Astrocyte (in vitro differentiated cells and primary cell): Measurements from ENCODE around the gene PAPPA2. TPM values are rescaled to one million over a fixed set of nuclear protein-coding genes. Genes with fewer than 3 reads are reported as not detected.

Source experiments
- DNase-seq: peaks from one replicate; pipeline ENCODE4 v3.0.0-alpha.2; 2010; ENCODE audit warnings: low read depth
- FAIRE-seq: peaks from 2 replicates; lab custom pipeline; 2011; peaks lifted over from hg19 to GRCh38; lab: Jason Lieb, UNC
- H2AFZ ChIP-seq: 2 replicates; pipeline ENCODE4 v1.6.0; 2012; ENCODE audit warnings: low read depth, low read length, inconsistent platforms
- H3K27ac ChIP-seq: 2 replicates; pipeline ENCODE4 v1.5.1; 2011; ENCODE audit warnings: low read depth, low read length, inconsistent platforms
- H3K27me3 ChIP-seq: 2 replicates; pipeline ENCODE4 v1.6.0; 2011; ENCODE audit warnings: low read length, inconsistent platforms; ENCODE audit not compliant: insufficient read depth
- H3K36me3 ChIP-seq: 2 replicates; pipeline ENCODE4 v1.5.1; 2011; ENCODE audit warnings: low read length, inconsistent platforms; ENCODE audit not compliant: insufficient read depth
- H3K4me1 ChIP-seq: 2 replicates; pipeline ENCODE4 v1.5.1; 2011; ENCODE audit warnings: low read length, inconsistent platforms; ENCODE audit not compliant: insufficient read depth
- H3K4me2 ChIP-seq: 2 replicates; pipeline ENCODE4 v1.6.0; 2012; ENCODE audit warnings: low read length, inconsistent platforms
- H3K4me3 ChIP-seq: 2 replicates; pipeline ENCODE4 v1.5.1; 2011; ENCODE audit warnings: low read depth, mild to moderate bottlenecking, low read length, inconsistent platforms; ENCODE audit not compliant: insufficient read depth
- H3K79me2 ChIP-seq: 2 replicates; pipeline ENCODE4 v1.6.0; 2012; ENCODE audit warnings: mild to moderate bottlenecking, low read length, inconsistent platforms; ENCODE audit not compliant: insufficient read depth
- H3K9ac ChIP-seq: 2 replicates; pipeline ENCODE4 v1.6.0; 2012; ENCODE audit warnings: mild to moderate bottlenecking, low read length, inconsistent platforms
- H3K9me3 ChIP-seq: 2 replicates; pipeline ENCODE4 v1.5.1; 2012; ENCODE audit warnings: low read depth, mild to moderate bottlenecking, low read length, inconsistent platforms; ENCODE audit not compliant: insufficient read depth
- H4K20me1 ChIP-seq: 2 replicates; pipeline ENCODE4 v1.6.0; 2012; ENCODE audit warnings: low read length, inconsistent platforms; ENCODE audit not compliant: insufficient read depth
- H3K27ac Mint-ChIP-seq: one replicate; pipeline ENCODE4 v1.8.0; 2021; ENCODE audit warnings: mild to moderate bottlenecking, mixed read lengths; ENCODE audit not compliant: unreplicated experiment
- H3K27me3 Mint-ChIP-seq: one replicate; pipeline ENCODE4 v1.8.0; 2021; ENCODE audit warnings: low read depth, mixed read lengths; ENCODE audit not compliant: unreplicated experiment
- H3K36me3 Mint-ChIP-seq: one replicate; pipeline ENCODE4 v1.8.0; 2021; ENCODE audit warnings: low read depth, mixed read lengths; ENCODE audit not compliant: unreplicated experiment
- H3K4me1 Mint-ChIP-seq: one replicate; pipeline ENCODE4 v1.8.0; 2021; ENCODE audit warnings: low read depth, mixed read lengths; ENCODE audit not compliant: unreplicated experiment
- H3K4me3 Mint-ChIP-seq: one replicate; pipeline ENCODE4 v1.8.0; 2021; ENCODE audit warnings: mild to moderate bottlenecking, moderate library complexity, mixed read lengths; ENCODE audit not compliant: unreplicated experiment
- H3K9me3 Mint-ChIP-seq: one replicate; pipeline ENCODE4 v1.8.0; 2021; ENCODE audit warnings: mild to moderate bottlenecking, mixed read lengths; ENCODE audit not compliant: unreplicated experiment
- CTCF ChIP-seq: IDR thresholded peaks from 2 replicates; pipeline ENCODE4 v1.5.1; 2011; ENCODE audit warnings: low read depth, mild to moderate bottlenecking, inconsistent platforms, low read length, moderate library complexity; ENCODE audit not compliant: insufficient read depth
- EZH2 ChIP-seq: IDR thresholded peaks from 2 replicates; pipeline ENCODE4 v1.6.1; 2012; ENCODE audit warnings: mild to moderate bottlenecking, low read length, inconsistent platforms; ENCODE audit not compliant: insufficient read depth
- total RNA-seq: library from RNA; stranded (reverse); gene quantifications from 2 replicates; pipeline ENCODE4 v1.2.1, GENCODE V29; 2021

The PAPPA2 gene
- total RNA-seq, 1 donor from 2014 or later, result 19.0 TPM

- Mint-ChIP-seq H3K4me1 (peaks cover 5% of the 10 kb centered on the region), H3K27ac (no peak overlapping the region), H3K4me3 (no peak overlapping the region), H3K36me3 (no peaks in the 10 kb centered on the region), H3K27me3 (peaks cover 4% of the 10 kb centered on the region), H3K9me3 (no peaks in the 10 kb centered on the region)
- no peak for FAIRE-seq
- Histone ChIP-seq H2AFZ (no peak overlapping the region), H4K20me1 (no peaks in the 10 kb centered on the region), H3K36me3 (no peaks in the 10 kb centered on the region), H3K9me3 (no peaks in the 10 kb centered on the region), H3K27ac (no peak overlapping the region), H3K27me3 (no peaks in the 10 kb centered on the region), H3K4me2 (no peak overlapping the region), H3K4me1 (no peaks in the 10 kb centered on the region), H3K79me2 (no peaks in the 10 kb centered on the region), H3K9ac (no peak overlapping the region), H3K4me3 (no peak overlapping the region)
- no peak for TF ChIP-seq EZH2
- no peak for TF ChIP-seq CTCF
- DNase-seq, result no peak
Observed at GRCh38 chr1:176854758-176855745, 392.1 kb downstream of the PAPPA2 start.

- no peak for DNase-seq
- H3K27ac ChIP-seq, result no peak overlapping the region
- no peak overlapping the region for H3K4me3 ChIP-seq
- H3K4me1 Mint-ChIP-seq, result peaks cover 5% of the 10 kb centered on the region
- no peak overlapping the region for H3K27ac Mint-ChIP-seq
- H3K9ac ChIP-seq, result no peak overlapping the region
- H3K27me3 Mint-ChIP-seq, result peaks cover 15% of the 10 kb centered on the region
- FAIRE-seq, result no peak
- TF ChIP-seq EZH2 (no peak), CTCF (no peak)
- H3K9me3 ChIP-seq, result no peaks in the 10 kb centered on the region
- no peaks in the 10 kb centered on the region for H3K36me3 Mint-ChIP-seq
- no peaks in the 10 kb centered on the region for H3K27me3 ChIP-seq
- no peaks in the 10 kb centered on the region for H3K4me1 ChIP-seq
- no peak overlapping the region for H2AFZ ChIP-seq
- no peaks in the 10 kb centered on the region for H3K36me3 ChIP-seq
- no peaks in the 10 kb centered on the region for H3K9me3 Mint-ChIP-seq
- H4K20me1 ChIP-seq, result no peaks in the 10 kb centered on the region
- H3K4me3 Mint-ChIP-seq, result no peak overlapping the region
- no peaks in the 10 kb centered on the region for H3K79me2 ChIP-seq
- H3K4me2 ChIP-seq, result no peak overlapping the region
Observed at GRCh38 chr1:176857632-176858031, 394.7 kb downstream of the PAPPA2 start.

- H3K36me3 ChIP-seq, result no peaks in the 10 kb centered on the region
- Mint-ChIP-seq H3K27ac (no peak overlapping the region), H3K27me3 (peaks cover 14% of the 10 kb centered on the region), H3K4me1 (peaks cover 5% of the 10 kb centered on the region), H3K36me3 (no peaks in the 10 kb centered on the region), H3K4me3 (no peak overlapping the region), H3K9me3 (no peaks in the 10 kb centered on the region)
- TF ChIP-seq EZH2, result no peak
- no peak for TF ChIP-seq CTCF
- H3K4me2 ChIP-seq, result no peak overlapping the region
- no peaks in the 10 kb centered on the region for H3K27me3 ChIP-seq
- H2AFZ ChIP-seq, result no peak overlapping the region
- no peaks in the 10 kb centered on the region for H3K9me3 ChIP-seq
- H3K79me2 ChIP-seq, result no peaks in the 10 kb centered on the region
- DNase-seq (no peak), FAIRE-seq (no peak)
- no peaks in the 10 kb centered on the region for H4K20me1 ChIP-seq
- H3K4me1 ChIP-seq, result no peaks in the 10 kb centered on the region
- H3K27ac ChIP-seq, result no peak overlapping the region
- H3K9ac ChIP-seq, result no peak overlapping the region
- H3K4me3 ChIP-seq, result no peak overlapping the region
Observed at GRCh38 chr1:176858433-176858916, 395.5 kb downstream of the PAPPA2 start.
